NCI-H2107 treated with DMSO at 0.1 percent for 48 hours (cell line): ENCODE results near the gene GALNT13.

Source experiments
- DNase-seq: peaks from one replicate; lab custom pipeline; 2025; ENCODE audit not compliant: unreplicated experiment; lab: John Stamatoyannopoulos, UW

Gene GALNT13

DNA sequence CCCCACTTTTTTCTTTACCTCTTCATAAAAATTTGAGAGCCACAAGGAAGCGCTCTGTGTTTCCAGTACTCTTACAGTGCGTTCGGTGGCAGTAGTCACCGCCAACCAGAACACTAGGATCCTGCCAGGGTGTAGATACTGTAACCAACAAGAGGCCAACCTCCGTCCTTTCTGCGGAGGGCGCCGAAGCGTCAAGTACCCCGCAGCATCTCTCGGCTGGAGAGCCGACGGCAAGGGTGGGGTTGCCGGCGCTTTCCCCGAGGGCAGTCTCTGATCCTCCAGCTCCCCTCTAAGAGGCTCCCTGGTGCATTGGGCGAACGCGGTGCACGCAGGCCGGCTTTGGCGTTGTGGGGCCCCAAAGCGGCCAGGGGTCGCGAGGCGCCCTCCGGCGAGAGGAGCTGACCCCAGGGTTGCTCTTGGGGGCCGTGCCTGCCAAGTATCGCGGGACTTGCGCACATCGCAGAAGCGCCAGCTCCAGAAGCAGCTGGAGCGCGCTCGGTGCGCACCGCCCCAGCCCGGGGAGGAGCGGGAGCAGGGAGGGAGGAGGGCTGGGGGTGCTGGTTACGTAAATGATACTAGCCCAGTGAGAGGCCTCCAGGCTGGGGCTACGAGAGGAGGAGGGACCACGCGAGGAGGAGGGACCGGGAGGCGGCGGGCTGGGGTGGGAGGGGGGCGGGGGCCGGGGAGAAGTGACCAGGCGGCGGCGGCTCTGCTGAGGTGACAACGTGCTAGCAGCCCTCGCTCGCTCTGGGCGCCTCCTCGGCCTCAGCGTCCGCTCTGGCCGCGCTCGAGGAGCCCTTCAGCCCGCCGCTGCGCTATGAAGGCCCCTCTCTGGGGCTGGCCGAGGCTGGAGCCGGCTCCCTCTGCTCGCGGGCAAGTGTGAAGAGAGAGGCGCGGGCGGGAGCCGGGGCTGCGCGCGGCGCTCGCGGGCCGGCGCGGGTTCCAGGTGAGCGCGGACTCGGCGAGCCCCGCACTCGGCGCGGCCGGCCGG is at the start of gene GALNT13:
GALNT13 (plus strand) TSS at position 692 of the 991 bp plus-strand sequence.
- peak; percentile 5 for DNase-seq

DNA sequence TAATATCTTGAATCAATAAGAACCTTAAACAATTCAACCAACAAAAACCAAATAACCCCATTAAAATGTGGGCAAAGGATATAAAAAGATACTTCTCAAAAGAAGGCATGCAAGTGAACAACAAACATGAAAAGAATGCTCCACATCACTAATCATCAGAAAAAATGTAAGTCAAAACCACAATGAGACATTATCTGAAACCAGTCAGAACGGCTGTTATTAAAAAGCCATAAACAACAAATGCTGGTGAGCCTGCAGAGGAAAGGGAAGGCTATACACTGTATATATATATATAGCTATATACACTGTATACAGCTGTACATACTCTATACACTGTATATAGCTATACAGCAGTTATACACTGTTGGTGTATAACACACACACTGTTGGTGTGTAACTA is 47.8 kb upstream of the GALNT13 start:
- DNase-seq, result no peak

DNA sequence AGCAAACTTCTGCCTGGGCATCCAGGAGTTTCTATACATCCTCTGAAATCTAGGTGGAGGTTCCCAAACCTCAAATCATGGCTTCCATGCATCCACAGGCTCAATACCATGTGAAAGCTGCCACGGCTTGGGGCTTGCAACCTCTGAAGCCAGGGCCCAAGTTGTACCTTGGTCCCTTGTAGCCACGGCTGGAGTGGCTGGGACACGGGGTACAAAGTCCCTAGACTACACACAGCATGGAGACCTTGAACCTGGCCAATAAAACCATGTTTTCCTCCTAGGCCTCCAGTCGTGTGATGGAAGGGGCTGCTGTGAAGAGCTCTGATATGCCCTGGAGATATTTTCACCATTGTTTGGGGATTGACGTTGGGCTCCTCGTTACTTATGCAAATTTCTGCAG is 43.4 kb upstream of the GALNT13 start:
- DNase-seq, result no peak

DNA sequence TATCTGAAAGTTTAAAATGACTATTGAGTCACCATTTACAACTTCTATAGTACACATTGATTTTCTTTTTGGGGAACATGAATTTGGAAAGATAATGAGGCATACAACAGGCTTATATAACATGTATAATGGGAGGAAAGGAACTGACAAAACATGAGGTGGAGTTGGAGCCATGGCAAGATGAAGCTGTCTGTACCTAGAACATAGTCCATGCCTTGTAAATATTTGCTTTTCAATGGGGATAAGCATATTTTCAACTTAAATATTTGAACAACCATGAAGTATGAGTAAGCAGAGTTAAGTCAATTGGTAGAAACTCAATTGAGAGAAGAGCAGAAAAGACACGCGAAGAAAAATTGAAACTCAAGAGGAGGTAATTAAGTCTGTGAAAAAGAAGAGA is 37.1 kb upstream of the GALNT13 start:
- DNase-seq, result no peak

DNA sequence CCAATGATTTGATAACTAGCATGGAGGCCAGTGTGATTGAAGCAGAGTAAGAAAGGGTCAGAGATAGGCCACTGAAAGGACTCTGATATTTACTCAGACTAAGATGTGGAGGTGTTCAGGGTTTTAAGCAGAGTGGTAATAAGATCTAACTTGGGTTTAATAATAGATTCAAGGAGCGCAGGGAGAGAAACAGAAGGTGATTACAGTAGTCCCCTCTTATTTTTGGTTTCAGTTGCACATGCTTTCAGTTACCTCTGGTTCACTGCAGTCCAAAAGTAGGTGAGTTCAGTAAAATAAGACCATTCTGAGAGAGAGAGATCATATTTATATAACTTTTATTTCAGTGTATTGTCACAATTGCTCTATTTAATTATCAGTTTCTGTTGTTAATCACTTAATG is 13.5 kb upstream of the GALNT13 start:
- DNase-seq, result no peak

DNA sequence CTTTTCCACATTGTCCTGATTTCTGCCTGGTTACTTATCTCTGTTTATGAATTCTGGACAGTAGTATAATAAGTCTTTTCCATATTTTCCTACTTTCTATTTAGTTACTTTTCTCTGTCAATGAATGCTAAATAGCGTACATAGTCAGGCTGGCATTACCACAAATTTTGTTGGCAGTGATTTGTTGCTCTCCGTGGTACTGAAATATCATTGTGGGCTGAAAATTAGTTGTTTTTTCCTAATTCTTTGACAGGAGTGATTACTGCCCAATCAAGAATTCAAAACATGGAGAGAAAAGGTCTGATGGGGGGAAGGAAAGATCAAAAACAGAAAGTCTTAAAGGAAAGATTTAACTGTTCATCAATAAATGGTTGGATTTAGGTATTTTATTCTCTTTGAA is 7.7 kb upstream of the GALNT13 start:
- DNase-seq, result no peak

DNA sequence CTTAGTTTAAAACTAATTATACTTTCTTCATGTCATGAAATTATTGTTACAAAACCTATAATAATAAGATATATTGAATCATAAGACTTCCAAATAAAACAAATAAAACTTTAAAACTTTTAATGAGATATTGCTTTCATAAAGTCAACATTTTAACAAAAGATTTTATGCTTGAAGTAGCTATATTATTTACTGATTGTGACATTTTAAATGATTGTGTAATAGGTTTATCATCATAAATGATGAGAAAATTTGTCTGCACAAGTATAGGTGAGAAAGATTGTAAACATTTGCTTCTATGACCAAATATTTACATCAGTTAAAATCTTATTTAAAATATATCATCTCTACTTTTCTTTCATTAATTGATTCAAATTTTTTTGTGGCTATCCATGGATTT is 5.1 kb upstream of the GALNT13 start:
- DNase-seq, result no peak

DNA sequence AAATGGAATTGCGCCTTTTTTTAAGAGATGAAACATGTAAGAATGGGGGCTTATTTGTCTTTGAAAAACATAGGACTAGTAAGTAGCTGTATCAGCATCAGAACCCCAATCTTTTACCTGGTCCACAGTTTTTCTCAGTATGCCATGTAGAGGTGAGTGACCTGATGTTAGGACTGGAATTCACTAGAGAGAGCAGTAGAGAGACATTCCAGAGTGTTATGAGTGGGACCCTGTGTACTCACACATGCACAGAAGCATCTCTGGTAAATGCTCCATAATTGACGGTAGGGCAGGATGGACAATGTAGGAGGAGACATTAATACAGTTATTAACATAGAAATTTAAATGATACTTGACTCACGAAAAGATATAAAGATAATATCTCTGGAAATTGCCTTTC is 1.4 kb upstream of the GALNT13 start:
- no peak for DNase-seq

DNA sequence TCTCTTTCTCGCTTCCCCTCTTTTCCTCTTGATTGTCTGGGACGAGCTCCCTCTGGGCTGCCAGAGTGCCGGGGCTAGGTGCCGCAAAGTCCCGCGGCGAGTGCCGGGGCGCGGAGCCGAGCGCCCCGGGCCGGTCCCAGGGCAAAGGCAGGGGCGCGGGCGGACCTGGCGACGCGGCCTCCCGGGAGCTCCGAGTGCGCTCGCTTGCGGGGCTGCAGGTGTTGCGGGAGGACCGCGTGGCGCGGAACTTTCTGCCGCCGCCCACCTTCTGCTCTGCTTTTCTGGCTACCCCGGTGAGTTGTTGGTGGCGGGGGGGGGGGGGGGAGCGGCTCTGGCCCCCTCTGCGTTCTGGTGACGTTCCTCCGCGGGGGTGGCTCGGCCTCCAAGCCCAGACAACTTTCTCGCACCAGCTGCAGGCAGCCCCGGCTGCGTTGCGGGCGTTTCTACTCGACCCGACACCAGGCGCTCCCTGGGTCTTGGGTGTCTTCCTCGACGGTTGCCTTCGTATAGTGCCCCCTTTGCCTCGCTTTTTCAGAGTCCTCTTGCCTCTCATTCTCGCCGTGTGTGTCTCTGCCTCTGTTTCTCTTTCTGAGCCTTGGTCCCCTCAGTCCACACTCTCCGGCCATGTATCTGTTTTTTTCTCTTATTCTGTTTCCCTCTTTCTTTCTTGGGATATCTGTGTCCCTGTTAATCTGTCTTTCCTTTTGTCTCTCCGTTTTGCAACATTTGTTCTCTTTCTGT is 759 bp downstream of the GALNT13 start:
- DNase-seq, result no peak

DNA sequence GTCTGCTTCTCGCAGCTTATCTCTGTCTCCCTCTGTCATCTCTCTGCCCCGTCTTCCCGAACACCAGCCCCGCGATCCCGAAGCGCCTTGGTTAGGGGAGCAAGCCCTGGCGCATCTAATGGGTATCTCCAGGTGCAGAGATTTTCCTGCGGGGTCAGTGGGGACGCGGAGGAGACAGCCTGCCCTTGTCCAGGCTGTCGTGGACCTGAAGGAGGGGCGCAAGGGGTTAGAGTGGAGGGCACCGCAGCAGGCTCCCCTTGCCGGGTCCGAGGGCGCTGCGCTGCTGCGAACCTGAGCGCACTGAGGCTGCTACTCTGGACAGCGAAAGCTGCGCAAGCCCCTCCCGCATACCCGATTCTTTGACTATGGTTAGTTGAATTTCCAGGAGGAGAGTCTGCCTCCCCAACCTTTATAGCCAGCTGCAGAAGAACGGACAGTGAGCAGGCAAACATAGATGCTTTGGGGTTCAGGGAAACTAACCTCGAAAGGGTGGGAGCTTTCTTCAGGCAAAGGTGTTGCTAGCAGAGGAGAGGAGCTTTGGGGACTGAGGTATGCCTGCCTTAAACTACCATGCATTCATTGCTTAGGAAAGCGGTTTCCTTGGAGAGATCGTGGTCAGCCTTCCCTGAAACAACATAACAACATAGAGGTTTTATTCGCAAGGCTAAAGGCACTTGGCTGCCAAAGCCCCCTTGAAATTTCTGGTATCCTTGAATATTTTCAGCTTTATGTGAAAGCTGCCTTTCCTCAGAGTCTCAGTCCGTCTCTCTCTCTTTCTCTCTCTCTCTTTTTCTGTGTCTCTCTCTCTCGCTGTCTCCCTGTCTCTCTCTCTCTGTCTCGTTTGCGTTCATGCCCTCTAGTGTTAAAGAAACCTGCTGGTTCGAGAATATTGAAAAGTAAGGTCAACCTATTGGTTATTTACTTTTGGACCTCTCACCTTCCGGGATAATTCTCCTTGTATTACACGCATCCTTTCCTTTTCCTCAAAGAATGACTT is 1.6 kb downstream of the GALNT13 start:
- DNase-seq, result no peak

DNA sequence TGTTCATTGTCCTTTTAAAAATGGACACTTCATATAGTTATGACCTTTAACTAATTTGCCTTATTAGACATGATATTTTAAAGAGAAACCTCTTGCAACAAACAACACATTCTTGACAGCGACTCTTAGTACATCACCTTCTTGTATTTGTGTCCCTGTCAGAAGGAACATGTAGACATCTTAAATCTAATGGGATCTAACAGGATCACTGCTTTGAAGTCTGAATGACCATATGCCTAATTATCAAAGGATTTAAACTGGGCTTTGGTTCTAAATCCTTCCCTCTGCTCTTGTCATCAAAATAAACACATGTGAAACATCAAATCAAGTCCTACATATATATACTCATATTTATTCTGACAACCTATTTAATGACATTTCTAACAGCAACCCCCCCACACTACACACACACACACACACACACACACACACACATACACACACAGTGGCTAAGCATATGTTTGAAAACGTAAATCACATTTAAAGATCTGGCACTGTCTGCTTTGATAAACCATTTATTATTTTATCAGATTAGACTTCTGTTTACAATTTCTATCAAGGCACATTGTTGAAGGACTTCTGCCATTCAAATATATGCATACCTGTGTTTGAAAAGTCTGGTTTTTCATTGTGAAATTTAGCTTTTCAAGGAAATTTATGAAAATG is 4.2 kb downstream of the GALNT13 start:
- DNase-seq, result no peak

DNA sequence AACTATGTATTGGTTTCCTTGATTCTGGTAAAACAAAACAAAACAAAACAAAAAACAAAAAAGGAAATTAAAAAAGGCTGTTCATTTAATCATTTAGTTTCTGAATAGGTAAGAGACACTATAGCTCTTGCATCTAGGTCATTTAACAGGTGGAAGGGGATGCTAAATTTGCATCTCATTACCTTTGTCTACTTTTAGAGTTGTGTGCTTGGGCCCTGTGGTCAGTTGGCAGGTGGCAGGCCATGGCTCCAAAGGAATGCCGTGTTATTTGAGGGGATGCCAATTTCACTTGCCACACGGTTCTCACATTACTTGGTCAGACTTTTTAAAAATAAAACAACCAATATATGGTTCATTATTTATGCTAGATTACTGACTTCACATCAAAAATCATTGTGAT is 9.2 kb downstream of the GALNT13 start:
- DNase-seq, result no peak

DNA sequence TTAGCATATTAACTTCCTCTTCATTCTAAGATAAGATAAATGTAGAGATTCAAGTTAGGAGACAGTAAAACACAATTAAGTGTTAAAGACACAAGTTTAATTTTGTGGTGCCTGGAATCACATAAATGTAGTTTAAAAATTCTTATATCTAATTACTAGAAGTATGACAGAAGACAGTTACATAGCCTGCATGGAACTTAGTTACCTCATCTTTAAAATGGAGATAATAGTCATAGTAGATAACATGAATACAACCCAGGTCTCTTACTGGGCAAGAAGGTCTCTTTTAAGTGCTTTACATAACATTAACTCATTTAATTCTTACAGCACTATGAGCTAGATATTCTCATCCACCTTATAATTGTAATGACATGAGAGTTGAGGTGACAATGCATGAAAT is 15.1 kb downstream of the GALNT13 start:
- no peak for DNase-seq

DNA sequence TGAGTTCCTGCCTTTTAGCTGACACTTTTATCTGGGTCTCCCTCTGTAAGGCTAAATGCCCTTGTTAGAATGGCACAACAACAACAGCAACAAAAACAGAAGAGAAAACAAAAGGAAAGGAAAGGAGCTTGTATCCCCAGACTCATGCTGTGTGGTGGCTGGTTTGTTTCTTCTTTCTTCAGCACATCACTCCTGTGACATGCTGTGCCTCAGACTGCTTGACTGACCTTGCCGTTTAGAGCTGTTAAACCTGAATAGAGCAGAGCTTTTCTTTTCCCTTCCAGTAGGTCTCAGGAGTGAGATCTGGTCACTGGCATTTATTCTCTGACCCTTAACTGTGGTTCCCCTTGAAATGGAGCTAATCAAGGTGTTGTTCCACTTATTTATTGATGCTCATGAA is 18.9 kb downstream of the GALNT13 start:
- DNase-seq, result no peak

DNA sequence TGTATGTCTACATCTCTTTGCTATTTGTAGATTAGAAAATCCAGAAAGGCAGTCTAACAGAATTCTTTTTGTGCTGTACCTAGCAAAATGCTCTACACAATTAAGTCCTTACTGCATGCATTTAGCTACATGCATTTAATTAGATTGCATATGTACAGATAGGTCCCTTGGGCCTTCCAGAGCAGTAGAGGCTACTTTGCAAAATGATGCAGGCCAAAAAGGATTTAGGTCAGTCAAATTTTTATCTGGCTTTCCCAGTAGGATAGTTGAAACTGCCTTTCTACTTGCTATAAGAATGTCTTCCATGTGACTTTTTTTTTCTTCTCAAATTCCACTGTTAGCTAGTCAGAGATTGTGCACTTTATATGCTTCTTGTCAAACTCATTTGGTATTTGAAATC is 19.3 kb downstream of the GALNT13 start:
- DNase-seq, result no peak

DNA sequence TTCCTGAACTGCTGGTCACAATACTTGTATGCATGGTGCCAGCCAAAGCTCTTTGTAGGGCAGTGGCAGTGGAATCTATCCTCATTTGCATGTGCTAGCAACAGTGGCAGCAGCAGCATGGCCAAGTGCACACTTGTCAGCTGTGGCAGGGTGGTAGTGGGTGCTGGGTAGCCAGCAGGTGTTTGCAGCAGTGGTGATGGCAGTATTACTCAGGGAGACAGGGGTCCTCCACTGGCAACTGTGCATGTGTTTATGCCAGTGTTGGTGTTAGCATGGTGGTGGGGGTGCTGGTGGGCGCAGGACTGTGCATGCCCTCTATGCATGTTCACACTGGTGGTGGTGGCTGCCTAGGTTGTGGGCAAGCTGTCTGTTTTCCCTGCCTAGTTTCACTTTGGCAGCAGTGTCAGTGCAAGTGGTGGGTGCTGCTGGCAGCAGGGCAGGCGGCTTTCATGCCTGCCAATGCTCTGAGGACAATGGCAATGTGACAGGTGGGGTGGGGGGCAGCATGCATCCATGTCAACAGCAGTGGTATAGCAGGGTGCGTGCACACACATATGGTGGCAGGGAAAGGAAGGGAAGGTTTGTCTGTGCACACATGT is 41.2 kb downstream of the GALNT13 start:
- no peak for DNase-seq

DNA sequence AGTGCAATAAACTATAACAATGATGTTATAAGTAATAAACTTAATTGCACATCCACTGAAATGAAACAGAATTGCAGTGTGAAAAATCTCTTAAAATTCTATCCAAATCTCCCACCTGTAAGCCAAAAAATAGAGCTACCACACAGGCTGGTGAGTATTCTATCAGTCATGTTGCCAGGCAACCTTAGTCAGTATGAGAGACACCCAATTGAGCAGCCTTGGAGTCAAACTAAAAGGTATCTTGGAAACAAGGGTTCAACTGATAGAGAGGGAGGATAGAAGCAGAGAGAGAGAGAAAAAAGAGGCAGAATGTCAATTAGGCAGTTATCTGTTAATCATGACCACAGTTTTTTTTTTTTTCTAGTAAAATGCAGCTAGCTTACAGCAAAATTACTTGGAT is 45.8 kb downstream of the GALNT13 start:
- DNase-seq, result no peak

DNA sequence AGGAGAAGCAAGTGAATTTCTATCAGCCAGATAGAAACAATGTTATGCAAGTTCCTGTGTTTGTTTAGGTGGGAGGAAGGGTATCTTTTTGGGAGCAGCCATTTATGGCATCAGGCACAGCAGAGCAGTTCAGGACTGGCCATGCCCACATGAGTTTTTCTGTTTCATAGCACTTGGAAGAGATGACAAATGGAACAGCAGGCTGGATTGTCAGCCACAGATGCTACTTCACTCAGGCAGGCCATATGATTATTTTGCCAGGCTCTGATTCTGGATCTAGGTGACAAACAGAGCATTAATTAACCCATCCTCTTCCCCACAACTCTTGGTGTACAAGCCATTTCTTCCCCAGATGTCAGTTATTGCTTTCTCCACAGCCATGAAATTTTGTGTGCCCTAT is 63.8 kb downstream of the GALNT13 start:
- no peak for DNase-seq

DNA sequence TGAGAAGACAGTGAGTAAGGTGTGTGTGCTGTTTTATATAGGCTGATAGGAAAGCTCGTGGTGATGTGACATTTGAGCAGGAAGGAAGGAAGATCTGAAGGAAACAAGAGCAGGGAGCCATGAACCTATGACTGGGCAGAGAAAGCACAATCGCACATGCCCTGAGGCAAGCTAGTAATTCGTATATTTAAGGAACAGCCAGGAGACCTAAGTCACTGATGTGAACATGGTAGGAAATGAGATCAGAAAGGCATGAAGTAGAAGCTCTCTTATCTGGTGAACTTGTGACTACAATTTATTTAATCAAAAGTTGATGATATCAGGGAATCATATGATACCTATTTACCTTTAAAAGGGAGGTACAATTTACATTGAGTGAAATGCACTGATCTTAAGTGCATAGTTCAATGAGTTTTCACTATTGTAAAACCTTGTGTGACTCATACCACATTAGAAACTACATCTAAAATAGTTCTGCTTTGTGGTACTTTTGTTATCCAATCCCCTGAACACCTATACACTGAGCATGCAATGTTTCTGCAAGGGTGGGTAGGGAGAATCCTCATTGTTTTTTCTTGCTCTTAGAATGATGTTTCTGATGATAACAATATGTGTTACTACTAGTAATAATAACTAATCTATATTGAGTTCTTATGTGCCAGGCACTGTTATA is 67.5 kb downstream of the GALNT13 start:
- no peak for DNase-seq

DNA sequence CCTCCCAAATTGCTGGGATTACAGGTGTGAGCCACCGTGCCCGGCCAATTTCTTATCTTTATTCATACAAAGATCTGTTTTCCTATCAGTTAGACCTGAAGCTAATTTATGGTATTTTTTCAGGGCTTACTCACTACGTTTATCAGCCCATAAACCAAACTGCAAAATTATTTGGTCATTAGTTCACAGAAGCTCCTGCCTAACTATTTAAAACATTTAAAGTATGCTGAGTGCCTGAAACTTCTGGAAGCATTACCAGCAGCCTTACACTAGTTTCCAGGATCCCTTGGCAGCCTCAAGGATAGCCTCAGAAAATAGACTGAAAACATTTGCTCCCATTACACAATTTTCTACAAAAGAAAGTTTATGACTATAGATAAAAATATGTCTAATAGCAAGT is 68.8 kb downstream of the GALNT13 start:
- DNase-seq, result no peak
